SK-N-SH treated with all-trans-retinoic acid at 6 μM for 48 hours (cell line): ENCODE data around the gene OCA2.

Experiments used
- ATAC-seq: fragments of 200-7000 bp; cut with Tn5 transposase; 3 replicates; pipeline ENCODE4 v1.9.1; 2020; ENCODE audit warnings: mild to moderate bottlenecking, moderate library complexity
- ARNTL ChIP-seq: fragments of 450-650 bp; formaldehyde crosslinking; IDR thresholded peaks from 2 replicates; pipeline ENCODE4 v1.5.0; 2020; ENCODE audit warnings: low read depth, mild to moderate bottlenecking, moderate library complexity, borderline replicate concordance
- BACH2 ChIP-seq: fragments of 250-450 bp; sonication (Bioruptor Pico); IDR thresholded peaks from 2 replicates; pipeline ENCODE4 v1.9.0; 2021; ENCODE audit warnings: mild to moderate bottlenecking, borderline replicate concordance
- CSDC2 ChIP-seq: fragments of 250-450 bp; sonication (Bioruptor Pico); IDR thresholded peaks from 2 replicates; pipeline ENCODE4 v1.5.0; 2020; ENCODE audit warnings: mild to moderate bottlenecking, moderate library complexity
- ESRRG ChIP-seq: fragments of 250-450 bp; sonication (Bioruptor Pico); IDR thresholded peaks from 2 replicates; pipeline ENCODE4 v1.6.1; 2021; ENCODE audit warnings: mild to moderate bottlenecking
- ISL1 ChIP-seq: fragments of 250-450 bp; sonication (Bioruptor Pico); IDR thresholded peaks from 2 replicates; pipeline ENCODE4 v2.1.2; 2022; ENCODE audit warnings: mild to moderate bottlenecking, moderate library complexity
- OSR1 ChIP-seq: fragments of 250-450 bp; sonication (Bioruptor Pico); IDR thresholded peaks from 2 replicates; pipeline ENCODE4 v1.8.0; 2022; ENCODE audit warnings: moderate library complexity, mild to moderate bottlenecking, inconsistent platforms
- PPARA ChIP-seq: fragments of 250-450 bp; sonication (Bioruptor Pico); IDR thresholded peaks from 2 replicates; pipeline ENCODE4 v1.5.0; 2020; ENCODE audit warnings: mild to moderate bottlenecking, borderline replicate concordance
- RARB ChIP-seq: fragments of 250-450 bp; sonication (Bioruptor Pico); IDR thresholded peaks from 2 replicates; pipeline ENCODE4 v1.8.0; 2021; ENCODE audit warnings: mild to moderate bottlenecking, moderate library complexity
- TCF4 ChIP-seq: fragments of 250-450 bp; sonication (Bioruptor Pico); IDR thresholded peaks from 2 replicates; pipeline ENCODE4 v1.8.0; 2021; ENCODE audit warnings: mild to moderate bottlenecking, moderate library complexity, borderline replicate concordance
- TOX ChIP-seq: fragments of 250-450 bp; sonication (Bioruptor Pico); IDR thresholded peaks from 2 replicates; pipeline ENCODE4 v1.8.0; 2021; ENCODE audit warnings: mild to moderate bottlenecking, moderate library complexity, borderline replicate concordance
- ZC3H10 ChIP-seq: fragments of 250-450 bp; sonication (Bioruptor Pico); IDR thresholded peaks from 2 replicates; pipeline ENCODE4 v1.5.1; 2021; ENCODE audit warnings: mild to moderate bottlenecking, moderate library complexity
- ZFP30 ChIP-seq: fragments of 450-650 bp; formaldehyde crosslinking; IDR thresholded peaks from 2 replicates; pipeline ENCODE4 v1.5.0; 2022; ENCODE audit warnings: mild to moderate bottlenecking, moderate library complexity
- ZNF565 ChIP-seq: fragments of 450-650 bp; formaldehyde crosslinking; conservative IDR thresholded peaks from 2 replicates; pipeline ENCODE4 v1.5.0; 2020; ENCODE audit warnings: low read depth, mild to moderate bottlenecking, moderate library complexity
- ZNF70 ChIP-seq: fragments of 450-650 bp; formaldehyde crosslinking; IDR thresholded peaks from 2 replicates; pipeline ENCODE4 v1.5.0; 2020; ENCODE audit warnings: mild to moderate bottlenecking, moderate library complexity
- ZNF8 ChIP-seq: fragments of 450-650 bp; formaldehyde crosslinking; IDR thresholded peaks from 2 replicates; pipeline ENCODE4 v1.5.0; 2020; ENCODE audit warnings: mild to moderate bottlenecking, moderate library complexity
- TF ChIP-seq, protein P1 (sequence below): fragments of 250-450 bp; sonication (Bioruptor Pico); IDR thresholded peaks from 2 replicates; pipeline ENCODE4 v1.5.1; 2021; ENCODE audit warnings: mild to moderate bottlenecking, moderate library complexity
- TF ChIP-seq, protein P2 (sequence below): fragments of 250-450 bp; sonication (Bioruptor Pico); IDR thresholded peaks from 2 replicates; pipeline ENCODE4 v1.5.0; 2020; ENCODE audit warnings: mild to moderate bottlenecking, moderate library complexity
- TF ChIP-seq, protein P3 (sequence below): fragments of 250-450 bp; sonication (Bioruptor Pico); IDR thresholded peaks from 2 replicates; pipeline ENCODE4 v1.8.0; 2021; ENCODE audit warnings: low read depth, mild to moderate bottlenecking, moderate library complexity, borderline replicate concordance
- TF ChIP-seq, protein P4 (sequence below): fragments of 250-450 bp; sonication (Bioruptor Pico); IDR thresholded peaks from 2 replicates; pipeline ENCODE4 v1.5.1; 2020; ENCODE audit warnings: low read depth, mild to moderate bottlenecking, moderate library complexity

Gene OCA2

DNA sequence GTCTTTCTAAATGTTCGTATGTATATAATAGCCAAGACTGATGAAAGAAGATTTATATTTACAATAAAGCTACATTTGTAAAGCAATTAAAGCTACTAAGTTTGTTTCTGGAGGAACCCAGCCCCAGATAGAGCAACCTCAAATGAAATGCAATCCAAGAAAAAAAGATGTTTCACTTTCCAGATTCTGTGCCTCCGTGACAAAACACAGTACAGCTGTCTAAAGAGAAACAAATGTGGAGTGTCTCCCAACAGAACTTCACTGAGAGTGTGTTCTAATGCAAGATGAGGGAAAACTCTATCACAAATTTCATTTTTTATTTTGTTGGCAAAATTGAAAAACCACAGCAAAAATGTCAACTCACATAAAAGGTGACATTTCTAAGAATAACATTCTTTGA lies 317.0 kb downstream of the OCA2 start:
- no peak for TF ChIP-seq PPARA (CRISPR knock-in tag)
- no peak for TF ChIP-seq TCF4 (CRISPR knock-in tag)
- no peak for TF ChIP-seq BACH2 (CRISPR knock-in tag)
- ATAC-seq = no peak

DNA sequence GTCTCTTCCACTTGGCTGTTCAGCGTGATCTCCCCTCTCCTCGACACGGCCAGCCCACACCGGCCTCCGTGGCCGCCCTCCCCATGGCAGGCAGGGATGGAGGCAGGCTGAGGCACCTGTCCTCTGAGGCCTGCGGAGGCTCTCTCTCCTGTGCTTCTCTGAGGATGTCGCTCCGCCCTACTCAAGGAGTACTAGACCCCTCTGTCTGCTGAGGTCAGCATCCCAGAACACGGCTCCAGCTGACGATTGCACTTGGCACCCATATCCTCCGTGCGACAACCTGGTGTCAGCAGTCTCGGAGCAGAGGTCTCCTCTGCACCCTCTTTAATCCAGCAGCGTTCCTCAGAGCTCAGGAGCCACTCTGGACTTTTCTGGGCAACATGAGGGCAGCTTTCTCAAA lies 322.6 kb downstream of the OCA2 start:
- TF ChIP-seq ZNF8 (CRISPR knock-in tag) = no peak
- TF ChIP-seq ISL1 (CRISPR knock-in tag) = no peak
- TF ChIP-seq TCF4 (CRISPR knock-in tag) = no peak
- no peak for TF ChIP-seq ARNTL (CRISPR knock-in tag)
- TF ChIP-seq, protein P1, sequence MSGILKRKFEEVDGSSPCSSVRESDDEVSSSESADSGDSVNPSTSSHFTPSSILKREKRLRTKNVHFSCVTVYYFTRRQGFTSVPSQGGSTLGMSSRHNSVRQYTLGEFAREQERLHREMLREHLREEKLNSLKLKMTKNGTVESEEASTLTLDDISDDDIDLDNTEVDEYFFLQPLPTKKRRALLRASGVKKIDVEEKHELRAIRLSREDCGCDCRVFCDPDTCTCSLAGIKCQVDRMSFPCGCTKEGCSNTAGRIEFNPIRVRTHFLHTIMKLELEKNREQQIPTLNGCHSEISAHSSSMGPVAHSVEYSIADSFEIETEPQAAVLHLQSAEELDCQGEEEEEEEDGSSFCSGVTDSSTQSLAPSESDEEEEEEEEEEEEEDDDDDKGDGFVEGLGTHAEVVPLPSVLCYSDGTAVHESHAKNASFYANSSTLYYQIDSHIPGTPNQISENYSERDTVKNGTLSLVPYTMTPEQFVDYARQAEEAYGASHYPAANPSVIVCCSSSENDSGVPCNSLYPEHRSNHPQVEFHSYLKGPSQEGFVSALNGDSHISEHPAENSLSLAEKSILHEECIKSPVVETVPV = no peak
- TF ChIP-seq, protein P2, sequence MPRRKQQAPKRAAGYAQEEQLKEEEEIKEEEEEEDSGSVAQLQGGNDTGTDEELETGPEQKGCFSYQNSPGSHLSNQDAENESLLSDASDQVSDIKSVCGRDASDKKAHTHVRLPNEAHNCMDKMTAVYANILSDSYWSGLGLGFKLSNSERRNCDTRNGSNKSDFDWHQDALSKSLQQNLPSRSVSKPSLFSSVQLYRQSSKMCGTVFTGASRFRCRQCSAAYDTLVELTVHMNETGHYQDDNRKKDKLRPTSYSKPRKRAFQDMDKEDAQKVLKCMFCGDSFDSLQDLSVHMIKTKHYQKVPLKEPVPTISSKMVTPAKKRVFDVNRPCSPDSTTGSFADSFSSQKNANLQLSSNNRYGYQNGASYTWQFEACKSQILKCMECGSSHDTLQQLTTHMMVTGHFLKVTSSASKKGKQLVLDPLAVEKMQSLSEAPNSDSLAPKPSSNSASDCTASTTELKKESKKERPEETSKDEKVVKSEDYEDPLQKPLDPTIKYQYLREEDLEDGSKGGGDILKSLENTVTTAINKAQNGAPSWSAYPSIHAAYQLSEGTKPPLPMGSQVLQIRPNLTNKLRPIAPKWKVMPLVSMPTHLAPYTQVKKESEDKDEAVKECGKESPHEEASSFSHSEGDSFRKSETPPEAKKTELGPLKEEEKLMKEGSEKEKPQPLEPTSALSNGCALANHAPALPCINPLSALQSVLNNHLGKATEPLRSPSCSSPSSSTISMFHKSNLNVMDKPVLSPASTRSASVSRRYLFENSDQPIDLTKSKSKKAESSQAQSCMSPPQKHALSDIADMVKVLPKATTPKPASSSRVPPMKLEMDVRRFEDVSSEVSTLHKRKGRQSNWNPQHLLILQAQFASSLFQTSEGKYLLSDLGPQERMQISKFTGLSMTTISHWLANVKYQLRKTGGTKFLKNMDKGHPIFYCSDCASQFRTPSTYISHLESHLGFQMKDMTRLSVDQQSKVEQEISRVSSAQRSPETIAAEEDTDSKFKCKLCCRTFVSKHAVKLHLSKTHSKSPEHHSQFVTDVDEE (CRISPR knock-in tag) = no peak
- no peak for TF ChIP-seq TOX (CRISPR knock-in tag)
- TF ChIP-seq, protein P3, sequence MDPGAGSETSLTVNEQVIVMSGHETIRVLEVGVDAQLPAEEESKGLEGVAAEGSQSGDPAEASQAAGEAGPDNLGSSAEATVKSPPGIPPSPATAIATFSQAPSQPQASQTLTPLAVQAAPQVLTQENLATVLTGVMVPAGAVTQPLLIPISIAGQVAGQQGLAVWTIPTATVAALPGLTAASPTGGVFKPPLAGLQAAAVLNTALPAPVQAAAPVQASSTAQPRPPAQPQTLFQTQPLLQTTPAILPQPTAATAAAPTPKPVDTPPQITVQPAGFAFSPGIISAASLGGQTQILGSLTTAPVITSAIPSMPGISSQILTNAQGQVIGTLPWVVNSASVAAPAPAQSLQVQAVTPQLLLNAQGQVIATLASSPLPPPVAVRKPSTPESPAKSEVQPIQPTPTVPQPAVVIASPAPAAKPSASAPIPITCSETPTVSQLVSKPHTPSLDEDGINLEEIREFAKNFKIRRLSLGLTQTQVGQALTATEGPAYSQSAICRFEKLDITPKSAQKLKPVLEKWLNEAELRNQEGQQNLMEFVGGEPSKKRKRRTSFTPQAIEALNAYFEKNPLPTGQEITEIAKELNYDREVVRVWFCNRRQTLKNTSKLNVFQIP (CRISPR knock-in tag) = no peak
- no peak for TF ChIP-seq OSR1
- TF ChIP-seq CSDC2 = no peak
- ATAC-seq = no peak

DNA sequence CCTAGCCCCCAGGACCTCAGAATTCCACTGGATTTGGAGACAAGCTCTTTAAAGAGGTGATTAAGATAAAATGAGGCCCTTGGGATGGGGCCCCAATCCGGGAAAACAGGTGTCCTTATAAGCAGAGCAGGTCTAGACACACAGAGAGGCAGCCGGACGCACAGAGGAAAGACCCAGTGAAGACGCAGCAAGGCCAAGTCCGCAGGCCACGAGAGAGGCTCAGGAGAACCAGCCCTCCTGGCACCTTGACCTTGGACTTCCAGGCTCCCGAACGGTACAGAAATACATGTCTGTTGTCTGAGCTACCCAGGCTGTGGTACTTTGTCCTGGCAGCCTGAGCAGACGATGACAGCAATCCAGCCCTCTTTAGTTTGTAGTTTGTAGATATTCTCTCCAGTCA lies 324.5 kb downstream of the OCA2 start:
- no peak for ATAC-seq

More for the DNA sequence above, 324.5 kb downstream of the OCA2 start:
- TF ChIP-seq, protein P1 = no peak
- TF ChIP-seq ZC3H10 (CRISPR knock-in tag) (no peak), ZNF70 (CRISPR knock-in tag) (no peak), ESRRG (CRISPR knock-in tag) (no peak), TCF4 (CRISPR knock-in tag) (no peak), CSDC2 (no peak), BACH2 (CRISPR knock-in tag) (no peak), ZFP30 (CRISPR knock-in tag) (no peak), ZNF565 (CRISPR knock-in tag) (no peak), RARB (CRISPR knock-in tag) (no peak), ARNTL (CRISPR knock-in tag) (no peak)
- TF ChIP-seq, protein P2 (CRISPR knock-in tag) = no peak
- TF ChIP-seq, protein P4, sequence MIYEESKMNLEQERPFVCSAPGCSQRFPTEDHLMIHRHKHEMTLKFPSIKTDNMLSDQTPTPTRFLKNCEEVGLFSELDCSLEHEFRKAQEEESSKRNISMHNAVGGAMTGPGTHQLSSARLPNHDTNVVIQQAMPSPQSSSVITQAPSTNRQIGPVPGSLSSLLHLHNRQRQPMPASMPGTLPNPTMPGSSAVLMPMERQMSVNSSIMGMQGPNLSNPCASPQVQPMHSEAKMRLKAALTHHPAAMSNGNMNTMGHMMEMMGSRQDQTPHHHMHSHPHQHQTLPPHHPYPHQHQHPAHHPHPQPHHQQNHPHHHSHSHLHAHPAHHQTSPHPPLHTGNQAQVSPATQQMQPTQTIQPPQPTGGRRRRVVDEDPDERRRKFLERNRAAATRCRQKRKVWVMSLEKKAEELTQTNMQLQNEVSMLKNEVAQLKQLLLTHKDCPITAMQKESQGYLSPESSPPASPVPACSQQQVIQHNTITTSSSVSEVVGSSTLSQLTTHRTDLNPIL (CRISPR knock-in tag) = no peak
- TF ChIP-seq, protein P3 (CRISPR knock-in tag) = no peak
